ENCODE results near the gene CPEB3.

The CPEB3 gene

DNA sequence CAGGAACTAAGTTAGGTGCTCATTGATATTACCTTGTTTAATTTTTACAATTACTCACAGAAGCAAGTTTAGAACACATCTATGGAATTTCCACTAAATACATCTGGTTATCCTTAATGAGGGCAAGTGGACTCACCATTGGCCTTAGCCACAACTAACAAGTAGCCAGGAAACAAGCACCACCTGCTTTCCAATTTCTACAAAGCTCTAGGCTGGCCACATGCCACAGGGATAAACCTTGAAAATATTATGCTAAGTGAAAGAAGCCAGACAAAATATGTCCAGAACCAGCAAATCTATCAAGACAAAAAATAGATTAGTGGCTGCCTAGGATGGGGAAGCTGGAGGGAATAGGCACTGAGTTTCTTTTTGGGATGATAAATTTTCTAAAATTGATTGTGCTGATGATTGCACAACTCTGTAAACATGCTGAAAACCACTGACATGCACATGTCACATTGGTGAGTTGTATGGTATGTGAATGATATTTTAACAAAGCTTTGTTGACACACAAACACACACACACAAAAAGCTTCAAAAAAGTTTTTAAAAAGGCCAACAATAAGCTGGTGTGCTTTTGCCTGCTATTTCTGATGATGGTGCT lies 179.4 kb downstream of the CPEB3 start:
- DNase-seq (ENCODE audit: insufficient read length, low spot score), result no peak
- no peak for TF ChIP-seq SPI1 (IDR thresholded peaks at IDR 0.05; ENCODE audit: low read depth, low read length)
- no peak for TF ChIP-seq TAF1 (IDR thresholded peaks at IDR 0.05; ENCODE audit: low read depth, low read length)
- TF ChIP-seq POLR2AphosphoS5 (IDR thresholded peaks at IDR 0.05; ENCODE audit: low read depth, low read length), result no peak
- TF ChIP-seq PAX5 (IDR thresholded peaks at IDR 0.05; ENCODE audit: insufficient read depth, low read length, severe bottlenecking), result no peak
- no peak for TF ChIP-seq POU2F2 (IDR thresholded peaks at IDR 0.05; ENCODE audit: low read depth, low read length)
- no peak for TF ChIP-seq POLR2A (IDR thresholded peaks at IDR 0.05; ENCODE audit: low read depth, low read length)
- no peak for FAIRE-seq

- DNase-seq (ENCODE audit: insufficient read length, low spot score), result no peak
- no peak for FAIRE-seq
- no peak for TF ChIP-seq POU2F2 (IDR thresholded peaks at IDR 0.05; ENCODE audit: low read depth, low read length)
- no peak for TF ChIP-seq PAX5 (IDR thresholded peaks at IDR 0.05; ENCODE audit: insufficient read depth, low read length, severe bottlenecking)
- no peak for TF ChIP-seq TAF1 (IDR thresholded peaks at IDR 0.05; ENCODE audit: low read depth, low read length)
- no peak for TF ChIP-seq POLR2AphosphoS5 (IDR thresholded peaks at IDR 0.05; ENCODE audit: low read depth, low read length)
- TF ChIP-seq POLR2A (IDR thresholded peaks at IDR 0.05; ENCODE audit: low read depth, low read length), result no peak
- TF ChIP-seq SPI1 (IDR thresholded peaks at IDR 0.05; ENCODE audit: low read depth, low read length), result no peak
These were observed 180.7 kb downstream of the CPEB3 start for GRCh38 chr10:92110039-92110794.

DNA sequence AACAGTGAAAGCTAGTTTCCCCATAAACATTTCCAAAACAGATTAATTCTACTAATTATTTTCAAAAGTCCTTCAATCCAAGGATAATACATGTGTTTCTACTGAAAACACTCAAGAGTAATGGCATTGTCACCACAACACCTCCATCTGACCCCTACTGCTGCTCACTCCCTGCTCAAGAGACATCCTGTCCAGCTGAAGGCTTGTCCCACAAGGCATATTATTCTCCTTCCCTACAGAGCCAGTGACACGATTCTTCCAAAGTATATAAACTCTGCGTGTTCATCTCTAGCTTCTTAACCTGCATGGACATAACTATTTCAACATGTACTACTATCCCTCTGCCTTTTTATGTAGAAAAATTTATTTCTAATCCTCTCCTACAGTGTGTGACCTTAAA lies 182.1 kb downstream of the CPEB3 start:
- FAIRE-seq (no peak), DNase-seq (ENCODE audit: insufficient read length, low spot score) (no peak)
- TF ChIP-seq PAX5 (IDR thresholded peaks at IDR 0.05; ENCODE audit: insufficient read depth, low read length, severe bottlenecking) (no peak), SPI1 (IDR thresholded peaks at IDR 0.05; ENCODE audit: low read depth, low read length) (no peak), POU2F2 (IDR thresholded peaks at IDR 0.05; ENCODE audit: low read depth, low read length) (no peak), POLR2AphosphoS5 (IDR thresholded peaks at IDR 0.05; ENCODE audit: low read depth, low read length) (no peak), POLR2A (IDR thresholded peaks at IDR 0.05; ENCODE audit: low read depth, low read length) (no peak), TAF1 (IDR thresholded peaks at IDR 0.05; ENCODE audit: low read depth, low read length) (no peak)

- FAIRE-seq, result no peak
- no peak for TF ChIP-seq SPI1 (IDR thresholded peaks at IDR 0.05; ENCODE audit: low read depth, low read length)
- TF ChIP-seq TAF1 (IDR thresholded peaks at IDR 0.05; ENCODE audit: low read depth, low read length), result no peak
- TF ChIP-seq POLR2A (IDR thresholded peaks at IDR 0.05; ENCODE audit: low read depth, low read length), result no peak
- TF ChIP-seq POU2F2 (IDR thresholded peaks at IDR 0.05; ENCODE audit: low read depth, low read length), result no peak
- no peak for TF ChIP-seq POLR2AphosphoS5 (IDR thresholded peaks at IDR 0.05; ENCODE audit: low read depth, low read length)
- TF ChIP-seq PAX5 (IDR thresholded peaks at IDR 0.05; ENCODE audit: insufficient read depth, low read length, severe bottlenecking), result no peak
- DNase-seq (ENCODE audit: insufficient read length, low spot score), result no peak
These were observed 182.8 kb downstream of the CPEB3 start for GRCh38 chr10:92108120-92108519.

GRCh38 chr10:92103376-92104090 lies 187.3 kb downstream of the CPEB3 start:
- TF ChIP-seq PAX5 (IDR thresholded peaks at IDR 0.05; ENCODE audit: insufficient read depth, low read length, severe bottlenecking) (no peak), SPI1 (IDR thresholded peaks at IDR 0.05; ENCODE audit: low read depth, low read length) (no peak), POLR2AphosphoS5 (IDR thresholded peaks at IDR 0.05; ENCODE audit: low read depth, low read length) (no peak), TAF1 (IDR thresholded peaks at IDR 0.05; ENCODE audit: low read depth, low read length) (no peak), POLR2A (IDR thresholded peaks at IDR 0.05; ENCODE audit: low read depth, low read length) (no peak), POU2F2 (IDR thresholded peaks at IDR 0.05; ENCODE audit: low read depth, low read length) (no peak)
- DNase-seq (ENCODE audit: insufficient read length, low spot score) (no peak), FAIRE-seq (no peak)

DNA sequence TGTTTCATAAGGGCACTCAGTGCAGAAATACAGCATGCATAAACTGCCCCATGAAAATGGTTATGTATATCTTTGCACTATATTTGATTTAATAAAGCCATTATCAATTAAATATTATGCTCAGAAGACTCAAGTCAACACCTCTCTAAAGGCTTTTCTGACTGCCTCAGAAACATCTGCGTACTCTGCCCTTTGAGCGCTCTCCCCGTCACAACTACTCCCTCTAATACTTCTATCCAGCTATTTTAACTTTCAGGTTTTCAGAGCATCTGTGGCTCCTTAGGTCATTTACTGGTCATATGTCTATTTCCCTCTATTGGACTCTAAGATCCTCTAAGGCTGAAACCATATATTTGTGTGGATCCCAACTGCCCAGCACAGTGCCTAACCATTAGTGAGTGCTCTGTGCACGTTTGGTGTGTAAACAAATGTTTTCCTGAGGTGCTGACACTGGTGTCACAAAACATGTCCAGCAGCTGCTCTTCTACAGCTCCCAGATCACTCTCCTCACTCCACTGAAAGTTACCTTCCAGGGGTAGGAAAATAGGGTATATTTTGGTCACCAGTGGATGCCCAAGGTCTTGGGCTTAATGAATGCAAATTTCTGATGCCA lies 188.2 kb downstream of the CPEB3 start:
- DNase-seq (ENCODE audit: insufficient read length, low spot score) (no peak), FAIRE-seq (no peak)
- no peak for TF ChIP-seq PAX5 (IDR thresholded peaks at IDR 0.05; ENCODE audit: insufficient read depth, low read length, severe bottlenecking)
- TF ChIP-seq POLR2AphosphoS5 (IDR thresholded peaks at IDR 0.05; ENCODE audit: low read depth, low read length), result no peak
- no peak for TF ChIP-seq POLR2A (IDR thresholded peaks at IDR 0.05; ENCODE audit: low read depth, low read length)
- TF ChIP-seq POU2F2 (IDR thresholded peaks at IDR 0.05; ENCODE audit: low read depth, low read length), result no peak
- TF ChIP-seq TAF1 (IDR thresholded peaks at IDR 0.05; ENCODE audit: low read depth, low read length), result no peak
- TF ChIP-seq SPI1 (IDR thresholded peaks at IDR 0.05; ENCODE audit: low read depth, low read length), result no peak

GRCh38 chr10:92094960-92095359 lies 195.9 kb downstream of the CPEB3 start:
- no peak for FAIRE-seq
- DNase-seq (ENCODE audit: insufficient read length, low spot score), result no peak
- no peak for TF ChIP-seq PAX5 (IDR thresholded peaks at IDR 0.05; ENCODE audit: insufficient read depth, low read length, severe bottlenecking)
- TF ChIP-seq SPI1 (IDR thresholded peaks at IDR 0.05; ENCODE audit: low read depth, low read length), result no peak
- TF ChIP-seq POLR2A (IDR thresholded peaks at IDR 0.05; ENCODE audit: low read depth, low read length), result no peak
- no peak for TF ChIP-seq POU2F2 (IDR thresholded peaks at IDR 0.05; ENCODE audit: low read depth, low read length)
- TF ChIP-seq TAF1 (IDR thresholded peaks at IDR 0.05; ENCODE audit: low read depth, low read length), result no peak
- TF ChIP-seq POLR2AphosphoS5 (IDR thresholded peaks at IDR 0.05; ENCODE audit: low read depth, low read length), result no peak

- DNase-seq (ENCODE audit: insufficient read length, low spot score), result no peak
- FAIRE-seq, result peak; percentile 48
- TF ChIP-seq PAX5 (IDR thresholded peaks at IDR 0.05; ENCODE audit: insufficient read depth, low read length, severe bottlenecking) (no peak), SPI1 (IDR thresholded peaks at IDR 0.05; ENCODE audit: low read depth, low read length) (no peak), POLR2A (IDR thresholded peaks at IDR 0.05; ENCODE audit: low read depth, low read length) (no peak), POU2F2 (IDR thresholded peaks at IDR 0.05; ENCODE audit: low read depth, low read length) (no peak), POLR2AphosphoS5 (IDR thresholded peaks at IDR 0.05; ENCODE audit: low read depth, low read length) (no peak), TAF1 (IDR thresholded peaks at IDR 0.05; ENCODE audit: low read depth, low read length) (no peak)
These were observed 198.9 kb downstream of the CPEB3 start for GRCh38 chr10:92091965-92092364.

All from GM12891 (cell line).